ENCODE results near the gene GSTT2. TPM values are rescaled to one million over a fixed set of nuclear protein-coding genes. Genes with fewer than 3 reads are reported as not detected.
A peak's percentile ranks its signal among the peaks of the same experiment; 100 is the strongest.
"Not testable (repeated sequence)": the region's sequence is repeated elsewhere in the genome, so short reads cannot be mapped to it uniquely, and the experiment has no call there.

Gene GSTT2
- total RNA-seq, 4 donors from 2014 or later = 0.81 TPM; not detected in 3

DNA sequence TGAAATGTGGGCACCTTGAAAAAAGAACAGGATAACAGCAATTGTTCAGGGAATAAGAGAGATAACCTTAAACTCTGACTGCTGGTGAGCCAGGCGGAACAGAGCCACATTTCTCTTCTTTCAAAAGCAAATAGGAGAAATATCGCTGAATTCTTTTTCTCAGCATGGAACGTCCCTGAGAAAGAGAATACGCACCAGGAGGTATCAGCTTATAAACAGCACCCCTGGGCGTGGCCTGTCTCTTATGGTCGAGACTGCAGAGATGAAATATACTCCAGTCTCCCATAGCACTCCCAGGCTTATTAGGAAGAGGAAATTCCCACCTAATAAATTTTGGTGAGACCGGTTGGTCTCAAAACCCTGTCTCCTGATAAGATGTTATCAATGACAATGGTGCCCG, 24.0 kb upstream of the GSTT2 start:
- not testable (repeated sequence) for H3K36me3 ChIP-seq

DNA sequence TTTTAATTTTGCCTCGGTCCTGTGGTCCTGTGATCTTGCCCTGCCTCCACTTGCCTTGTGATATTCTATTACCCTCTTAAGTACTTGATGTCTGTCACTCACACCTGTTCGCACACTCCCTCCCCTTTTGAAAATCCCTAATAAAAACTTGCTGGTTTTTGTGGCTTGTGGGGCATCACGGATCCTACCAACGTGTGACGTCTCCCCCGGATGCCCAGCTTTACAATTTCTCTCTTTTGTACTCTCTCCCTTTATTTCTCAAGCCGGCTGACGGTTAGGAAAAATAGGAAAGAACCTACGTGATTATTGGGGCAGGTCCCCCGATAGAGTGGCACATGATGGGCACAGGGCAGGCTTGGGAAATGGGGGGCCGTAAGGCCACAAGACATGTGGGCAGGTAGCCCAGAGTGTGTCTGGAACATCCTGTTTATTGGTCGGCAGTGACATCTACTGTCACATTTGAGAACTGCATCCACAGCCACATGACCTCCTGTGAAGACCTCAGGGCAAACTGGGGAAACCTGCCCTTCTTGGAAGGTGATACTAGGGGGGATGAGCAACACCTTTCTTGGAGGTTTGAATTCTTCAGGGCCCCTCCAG, 23.5 kb upstream of the GSTT2 start:
- not testable (repeated sequence) for H3K9me3 ChIP-seq, H3K27ac ChIP-seq, H3K36me3 ChIP-seq, H3K4me3 ChIP-seq, H3K4me1 ChIP-seq, H3K27me3 ChIP-seq
- DNase-seq (ENCODE audit: low spot score in 2 of 2) = peak; percentile 83 to 87
- 22% methylated on average over 12 of the region's 12 CpGs for WGBS
- TF ChIP-seq, protein P1, sequence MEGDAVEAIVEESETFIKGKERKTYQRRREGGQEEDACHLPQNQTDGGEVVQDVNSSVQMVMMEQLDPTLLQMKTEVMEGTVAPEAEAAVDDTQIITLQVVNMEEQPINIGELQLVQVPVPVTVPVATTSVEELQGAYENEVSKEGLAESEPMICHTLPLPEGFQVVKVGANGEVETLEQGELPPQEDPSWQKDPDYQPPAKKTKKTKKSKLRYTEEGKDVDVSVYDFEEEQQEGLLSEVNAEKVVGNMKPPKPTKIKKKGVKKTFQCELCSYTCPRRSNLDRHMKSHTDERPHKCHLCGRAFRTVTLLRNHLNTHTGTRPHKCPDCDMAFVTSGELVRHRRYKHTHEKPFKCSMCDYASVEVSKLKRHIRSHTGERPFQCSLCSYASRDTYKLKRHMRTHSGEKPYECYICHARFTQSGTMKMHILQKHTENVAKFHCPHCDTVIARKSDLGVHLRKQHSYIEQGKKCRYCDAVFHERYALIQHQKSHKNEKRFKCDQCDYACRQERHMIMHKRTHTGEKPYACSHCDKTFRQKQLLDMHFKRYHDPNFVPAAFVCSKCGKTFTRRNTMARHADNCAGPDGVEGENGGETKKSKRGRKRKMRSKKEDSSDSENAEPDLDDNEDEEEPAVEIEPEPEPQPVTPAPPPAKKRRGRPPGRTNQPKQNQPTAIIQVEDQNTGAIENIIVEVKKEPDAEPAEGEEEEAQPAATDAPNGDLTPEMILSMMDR (IDR thresholded peaks at IDR 0.05) = peak; percentile 80 to 86

More for the DNA sequence above, 24.0 kb upstream of the GSTT2 start:
- not testable (repeated sequence) for H3K27me3 ChIP-seq; H3K9me3 ChIP-seq; H3K27ac ChIP-seq; H3K4me1 ChIP-seq; DNase-seq (ENCODE audit: low spot score in 2 of 2); H3K4me3 ChIP-seq
- WGBS = 66% methylated on average over 8 of the region's 8 CpGs

DNA sequence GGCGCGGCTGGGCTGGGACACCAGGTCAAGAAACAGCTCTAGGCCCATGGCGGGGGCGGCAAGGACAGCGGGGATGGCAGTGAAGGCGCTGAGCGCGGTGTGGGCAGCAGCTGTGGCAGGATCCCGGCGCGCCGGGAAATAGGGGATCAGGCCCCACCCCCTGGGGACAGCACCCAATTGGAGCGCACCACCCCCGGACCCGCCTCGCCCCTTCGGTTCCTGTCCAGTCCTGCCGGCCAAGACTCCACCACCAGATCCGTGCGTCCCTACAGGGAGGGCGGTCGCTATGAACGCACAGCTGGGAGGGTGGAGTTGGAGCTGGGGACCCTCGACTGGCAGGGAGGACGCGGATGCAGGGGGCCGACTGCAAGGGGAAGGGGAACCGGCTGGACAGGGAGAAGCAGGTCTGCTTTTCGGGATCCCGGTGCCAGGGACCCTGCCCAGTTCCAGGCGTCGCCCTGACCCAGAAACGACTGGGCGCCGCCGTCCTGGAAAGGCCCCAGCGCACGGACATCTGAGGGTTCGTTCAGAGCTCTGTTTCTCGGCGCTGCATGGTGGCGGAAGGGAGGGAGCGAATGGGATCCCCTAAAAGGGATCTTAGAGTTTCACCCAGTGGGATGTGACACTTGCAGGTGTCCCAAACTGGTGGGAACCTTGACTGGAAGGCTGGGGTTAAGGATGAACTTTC, 18.7 kb upstream of the GSTT2 start, which contains the start of gene GSTT2B:
Gene GSTT2B, minus strand, starts transcription at position 112 of the 688 bp plus-strand sequence. Its CDS starts 64 bp downstream, at position 48.
- not testable (repeated sequence) for H3K4me1 ChIP-seq; H3K36me3 ChIP-seq; DNase-seq (ENCODE audit: low spot score in 2 of 2); H3K9me3 ChIP-seq; H3K27me3 ChIP-seq; H3K27ac ChIP-seq
- H3K4me3 ChIP-seq = peak within 1 kb of the TSS; percentile 23
- no CpG with 5 or more reads among the region's 43 CpGs for WGBS

DNA sequence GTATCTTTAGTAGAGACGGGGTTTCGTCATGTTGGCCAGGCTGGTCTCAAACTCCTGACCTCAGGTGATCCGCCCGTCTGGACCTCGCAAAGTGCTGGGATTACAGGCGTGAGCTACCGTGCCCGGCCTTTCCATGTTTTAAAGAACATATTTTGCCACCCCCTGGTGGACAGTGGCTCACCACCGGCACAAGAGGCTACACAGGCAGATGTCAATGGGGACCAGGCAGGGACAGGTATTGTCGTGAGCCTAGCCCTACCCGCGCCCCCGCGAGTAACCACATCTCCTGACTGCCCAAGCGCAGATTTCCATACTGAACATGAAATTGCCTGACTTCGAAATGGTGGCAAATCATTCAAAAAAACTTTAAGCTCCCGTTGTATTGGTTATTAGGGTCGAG, 13.8 kb upstream of the GSTT2 start:
- peaks cover 15% of the 10 kb centered on the region for H3K36me3 ChIP-seq
- no CpG with 5 or more reads among the region's 18 CpGs for WGBS
- not testable (repeated sequence) for H3K4me1 ChIP-seq; H3K4me3 ChIP-seq; H3K27me3 ChIP-seq; H3K27ac ChIP-seq; DNase-seq (ENCODE audit: low spot score in 2 of 2); H3K9me3 ChIP-seq

DNA sequence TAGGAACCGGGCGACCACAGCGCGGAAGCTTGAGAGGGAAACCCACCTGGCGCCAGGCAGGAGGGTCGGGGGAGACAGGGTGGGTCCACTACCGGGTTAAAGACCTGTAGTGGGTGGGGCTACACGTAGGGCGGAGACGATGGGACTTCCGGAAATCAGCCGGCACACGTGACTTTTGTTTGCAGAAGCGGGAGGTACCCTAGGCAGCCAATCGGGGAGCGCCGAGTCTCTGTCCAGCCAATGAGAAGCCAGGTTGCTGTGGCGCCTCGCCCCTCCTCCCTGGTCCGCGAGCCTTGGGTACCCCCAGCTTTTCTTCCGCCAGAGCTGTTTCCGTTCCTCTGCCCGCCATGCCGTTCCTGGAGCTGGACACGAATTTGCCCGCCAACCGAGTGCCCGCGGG, 13.4 kb upstream of the GSTT2 start, which contains the start of gene DDTL:
Gene DDTL, plus strand, starts transcription at position 321 of the 400 bp plus-strand sequence. Its CDS starts 27 bp downstream, at position 348.
- no CpG with 5 or more reads among the region's 30 CpGs for WGBS
- H3K36me3 ChIP-seq = peaks cover 20% of the 10 kb centered on the region
- H3K9me3 ChIP-seq; H3K27me3 ChIP-seq; DNase-seq (ENCODE audit: low spot score in 2 of 2); H3K4me3 ChIP-seq; H3K4me1 ChIP-seq; H3K27ac ChIP-seq: not testable (repeated sequence)

DNA sequence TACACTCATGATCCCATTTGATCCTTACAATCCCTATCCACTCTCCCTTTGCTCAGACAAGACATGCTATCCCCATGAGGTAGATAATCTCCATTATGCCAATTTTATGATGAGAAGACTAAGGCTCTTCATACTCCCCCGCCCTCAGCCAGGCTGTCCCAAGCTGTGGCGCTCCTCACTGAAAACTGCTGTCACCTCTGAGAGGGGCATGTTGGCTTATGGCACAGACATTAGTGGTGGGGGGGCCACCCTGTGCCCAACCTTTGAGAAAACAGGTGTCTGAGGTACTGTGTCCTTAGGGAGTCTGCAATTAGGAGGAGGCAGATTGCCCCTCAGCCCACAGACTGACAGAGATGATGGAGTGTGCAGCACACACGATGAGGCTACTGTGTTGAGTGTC, 10.9 kb upstream of the GSTT2 start:
- Histone ChIP-seq H3K27ac (no peak overlapping the region), H3K27me3 (no peaks in the 10 kb centered on the region), H3K4me1 (peaks cover 3% of the 10 kb centered on the region), H3K9me3 (no peaks in the 10 kb centered on the region), H3K4me3 (no peak overlapping the region), H3K36me3 (peaks cover 23% of the 10 kb centered on the region)
- DNase-seq (ENCODE audit: low spot score in 2 of 2) = no peak
- TF ChIP-seq EP300 (IDR thresholded peaks at IDR 0.05) = no peak
- no peak for TF ChIP-seq POLR2AphosphoS5 (IDR thresholded peaks at IDR 0.05)
- TF ChIP-seq POLR2A (IDR thresholded peaks at IDR 0.05) = no peak
- TF ChIP-seq, protein P1 (IDR thresholded peaks at IDR 0.05) = no peak
- WGBS = 90% methylated on average over 2 of the region's 3 CpGs

DNA sequence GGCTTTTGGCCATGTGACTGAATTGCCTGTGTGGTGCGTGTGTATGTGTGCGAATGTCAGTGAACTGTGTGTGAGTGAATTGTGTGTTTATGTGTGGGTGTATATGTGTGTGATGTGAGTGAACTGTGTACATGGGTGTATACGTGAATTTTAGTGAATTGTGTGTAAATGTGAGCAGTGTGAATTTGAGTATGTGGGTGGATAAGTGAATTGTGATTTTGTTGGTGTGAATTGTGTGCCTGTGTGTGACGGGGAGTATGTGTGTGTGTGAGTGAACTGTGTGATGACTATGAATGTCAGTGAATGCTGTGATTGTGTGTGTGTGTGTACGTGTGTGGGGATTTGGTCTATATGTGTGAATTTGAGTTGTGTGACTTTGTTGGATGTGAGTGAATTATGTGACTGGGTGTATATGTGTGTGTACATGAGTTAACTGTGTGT, 9.7 kb upstream of the GSTT2 start:
- Histone ChIP-seq H3K27ac (no peak overlapping the region), H3K9me3 (no peaks in the 10 kb centered on the region), H3K27me3 (no peaks in the 10 kb centered on the region), H3K36me3 (peaks cover 23% of the 10 kb centered on the region), H3K4me3 (no peak overlapping the region), H3K4me1 (peaks cover 3% of the 10 kb centered on the region)
- TF ChIP-seq POLR2AphosphoS5 (IDR thresholded peaks at IDR 0.05) (no peak), POLR2A (IDR thresholded peaks at IDR 0.05) (no peak)
- TF ChIP-seq, protein P1 (IDR thresholded peaks at IDR 0.05) = no peak
- no peak for DNase-seq (ENCODE audit: low spot score in 2 of 2)
- 73% methylated on average over 5 of the region's 5 CpGs for WGBS
